HG03354 (cell line): ENCODE data around the gene MSRB1.
A peak's percentile ranks its signal among the peaks of the same experiment; 100 is the strongest.
"Not testable (repeated sequence)": the region's sequence is repeated elsewhere in the genome, so short reads cannot be mapped to it uniquely, and the experiment has no call there.

Experiments used
- ATAC-seq: cut with Tn5 transposase; IDR thresholded peaks from one replicate; pipeline ENCODE4 v1.9.1; 2021; ENCODE audit warnings: mild to moderate bottlenecking; ENCODE audit not compliant: unreplicated experiment, poor library complexity, severe bottlenecking

MSRB1 gene

DNA sequence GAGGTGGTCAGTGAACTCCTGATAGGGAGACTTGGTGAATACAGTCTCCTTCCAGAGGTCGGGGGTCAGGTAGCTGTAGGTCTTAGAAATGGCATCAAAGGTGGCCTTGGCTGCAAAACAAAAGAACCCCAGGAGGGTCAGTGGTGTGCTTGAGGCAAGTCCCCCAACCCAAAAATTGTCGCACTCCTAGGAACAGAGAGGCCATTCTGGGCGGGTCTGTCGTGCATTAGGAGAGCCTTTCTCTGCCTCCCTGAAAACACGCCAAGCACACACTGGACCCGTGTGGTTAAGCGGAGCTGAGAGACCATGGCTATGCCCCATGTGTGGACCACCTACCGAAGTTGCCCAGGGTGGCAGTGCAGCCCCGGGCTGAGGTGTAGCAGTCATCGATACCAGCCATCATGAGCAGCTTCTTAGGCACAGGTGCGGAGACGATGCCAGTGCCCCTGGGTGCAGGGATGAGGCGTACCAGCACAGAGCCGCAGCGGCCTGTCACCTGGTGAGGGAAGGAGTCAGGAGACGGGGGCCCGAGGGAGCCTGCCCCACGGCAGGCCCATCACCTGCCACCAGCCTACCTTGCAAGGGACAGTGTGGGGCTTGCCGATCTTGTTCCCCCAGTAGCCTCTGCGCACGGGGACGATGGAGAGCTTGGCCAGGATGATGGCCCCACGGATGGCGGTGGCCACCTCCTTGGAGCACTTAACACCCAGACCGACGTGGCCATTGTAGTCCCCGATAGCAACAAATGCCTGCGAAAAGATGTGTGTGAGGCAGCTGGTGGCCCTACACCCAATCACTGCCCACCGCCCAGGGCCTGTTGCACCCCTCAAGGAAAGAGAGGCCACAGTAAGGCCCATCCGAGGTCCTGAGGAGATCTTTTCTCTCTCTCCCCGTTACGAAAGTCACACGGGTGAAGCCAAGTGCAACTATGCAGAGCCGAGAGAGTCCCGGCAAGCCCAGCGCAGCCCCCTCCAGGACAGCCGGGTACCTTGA, 19.5 kb upstream of the MSRB1 start:
- not testable (repeated sequence) for ATAC-seq

DNA sequence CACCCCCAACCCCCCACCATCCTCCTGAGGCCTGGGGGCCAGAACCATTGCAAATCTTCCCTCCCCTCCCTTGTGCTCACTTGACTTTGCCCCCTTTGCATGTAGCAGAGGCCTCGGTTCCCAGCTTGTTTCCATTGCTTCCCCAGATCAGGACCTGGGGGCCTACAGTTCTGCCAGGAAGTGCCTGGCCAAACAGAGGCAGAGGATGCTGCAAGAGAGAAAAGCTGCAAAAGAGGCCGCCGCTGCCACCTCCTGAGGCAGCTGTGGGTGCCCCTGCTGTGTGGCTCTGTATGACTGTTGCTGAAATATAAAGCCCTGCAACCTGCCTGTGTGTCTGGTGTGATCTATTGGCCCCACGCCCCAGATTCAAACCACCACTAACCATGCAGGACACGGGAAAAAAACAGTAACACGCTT, 18.7 kb upstream of the MSRB1 start:
- no peak for ATAC-seq

DNA sequence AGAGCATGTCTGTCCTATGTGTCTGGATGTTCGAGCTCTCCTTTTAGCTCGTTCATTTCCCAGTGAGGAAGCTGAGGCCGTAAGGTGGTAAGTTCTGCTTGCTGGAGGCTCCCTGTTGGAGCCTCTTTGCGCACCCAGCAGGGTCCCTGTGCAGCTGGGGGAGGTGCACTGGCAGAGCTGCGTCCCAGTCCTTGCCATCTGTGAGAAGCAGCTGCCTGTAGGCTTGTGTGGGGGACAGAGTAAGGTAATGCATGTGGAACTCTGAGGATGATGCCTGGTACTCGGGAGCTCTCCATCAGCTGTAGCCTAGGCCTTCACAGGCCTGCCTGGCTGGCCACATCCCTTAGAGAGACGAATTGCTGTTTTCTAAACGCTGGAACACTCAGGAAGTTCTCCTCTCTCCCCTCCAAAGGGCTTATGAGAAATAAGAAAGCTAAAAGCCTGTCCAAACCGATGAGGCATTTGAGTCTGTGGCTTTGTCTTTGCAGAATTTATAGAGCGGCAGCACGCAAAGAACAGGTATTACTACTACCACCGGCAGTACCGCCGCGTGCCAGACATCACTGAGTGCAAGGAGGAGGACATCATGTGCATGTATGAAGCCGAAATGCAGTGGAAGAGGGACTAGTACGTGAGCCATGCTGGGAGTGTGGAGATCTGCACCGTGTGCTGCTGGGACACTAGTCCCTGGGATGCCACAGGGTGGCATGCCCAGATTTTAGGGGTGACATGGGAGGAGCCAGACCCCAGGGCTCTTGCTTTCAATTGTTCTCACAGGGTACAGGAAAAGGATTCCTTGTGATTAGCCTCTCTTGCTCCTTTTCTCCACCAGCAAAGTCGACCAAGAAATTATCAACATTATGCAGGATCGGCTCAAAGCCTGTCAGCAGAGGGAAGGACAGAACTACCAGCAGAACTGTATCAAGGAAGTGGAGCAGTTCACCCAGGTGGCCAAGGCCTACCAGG, 17.9 kb upstream of the MSRB1 start:
- no peak for ATAC-seq

DNA sequence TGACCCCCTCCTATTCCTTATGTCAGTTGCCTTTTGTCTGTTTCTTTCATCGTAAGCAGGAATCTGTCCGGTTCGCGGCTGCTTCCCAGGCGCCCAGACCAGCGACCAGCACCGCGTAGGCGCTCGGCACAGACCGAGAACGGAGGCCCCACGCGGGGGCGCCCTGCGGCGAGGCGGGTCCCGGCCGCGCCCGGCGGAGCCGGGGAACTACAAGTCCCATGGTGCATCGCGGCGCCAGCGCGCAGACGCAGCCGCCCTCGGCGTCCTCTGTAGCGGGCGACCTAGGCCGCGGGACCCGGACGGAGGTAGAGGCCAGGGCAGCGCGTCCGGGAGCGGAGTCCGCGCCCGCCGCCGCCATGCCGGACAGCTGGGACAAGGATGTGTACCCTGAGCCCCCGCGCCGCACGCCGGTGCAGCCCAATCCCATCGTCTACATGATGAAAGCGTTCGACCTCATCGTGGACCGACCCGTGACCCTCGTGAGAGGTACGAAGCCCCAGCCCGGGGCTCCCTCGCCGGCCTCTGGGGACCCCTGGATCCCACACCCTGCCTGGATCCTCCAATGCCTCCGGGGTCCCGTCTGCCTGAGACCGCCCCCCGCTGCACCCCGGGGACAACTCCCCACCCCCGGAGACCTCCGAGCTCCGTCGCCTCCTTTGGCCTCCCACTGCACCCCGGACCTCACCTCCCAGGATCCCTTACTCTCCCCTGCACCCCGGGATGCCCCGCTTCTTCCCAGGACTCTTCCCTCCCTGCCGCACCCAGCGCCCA, 16.5 kb upstream of the MSRB1 start, which contains the start of gene NDUFB10:
Gene NDUFB10 (plus strand): TSS at position 270 of the 771 bp plus-strand sequence. CDS start 87 bp downstream, at position 357.
- peak; percentile 80 for ATAC-seq

DNA sequence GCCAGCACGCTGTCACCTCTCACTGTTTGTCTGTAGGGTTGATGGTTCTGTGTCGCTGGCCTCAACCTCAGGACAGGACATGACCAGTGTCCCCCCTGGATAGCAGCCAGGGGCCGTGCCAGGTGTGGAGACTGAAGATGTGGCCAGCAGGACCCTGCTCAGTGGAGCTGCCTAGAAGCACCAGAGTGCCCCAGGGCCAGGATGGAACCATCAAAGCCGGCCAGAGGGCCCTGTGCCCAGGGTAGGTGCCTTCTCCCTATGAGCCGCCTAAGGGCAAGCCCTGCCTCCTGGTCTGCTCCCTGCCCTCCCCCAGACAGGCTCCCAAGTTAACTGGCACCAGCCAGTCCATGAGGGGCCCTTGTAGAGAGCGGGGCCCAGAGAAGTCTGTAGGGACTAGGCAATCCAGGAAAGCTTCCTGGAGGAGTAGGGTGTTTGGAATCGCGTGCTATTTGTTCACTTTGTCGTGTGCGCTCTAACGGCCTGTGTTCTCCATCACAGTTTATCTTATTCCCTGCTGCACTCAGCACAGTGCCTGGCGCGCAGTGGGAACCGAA, 15.8 kb upstream of the MSRB1 start:
- ATAC-seq, result peak; percentile 15

DNA sequence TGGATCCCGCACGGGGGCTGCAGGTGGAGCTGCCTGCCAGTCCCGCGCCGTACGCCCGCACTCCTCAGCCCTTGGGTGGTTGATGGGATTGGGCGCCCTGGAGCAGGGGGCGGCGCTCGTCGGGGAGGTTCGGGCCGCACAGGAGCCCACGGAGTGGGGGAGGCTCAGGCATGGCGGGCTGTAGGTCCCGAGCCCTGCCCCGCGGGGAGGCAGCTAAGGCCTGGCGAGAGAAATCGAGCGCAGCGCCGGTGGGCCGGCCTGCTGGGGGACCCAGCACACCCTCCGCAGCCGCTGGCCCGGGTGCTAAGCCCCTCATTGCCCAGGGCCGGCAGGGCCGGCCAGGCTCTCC, 15.1 kb upstream of the MSRB1 start:
- ATAC-seq, result not testable (repeated sequence)

DNA sequence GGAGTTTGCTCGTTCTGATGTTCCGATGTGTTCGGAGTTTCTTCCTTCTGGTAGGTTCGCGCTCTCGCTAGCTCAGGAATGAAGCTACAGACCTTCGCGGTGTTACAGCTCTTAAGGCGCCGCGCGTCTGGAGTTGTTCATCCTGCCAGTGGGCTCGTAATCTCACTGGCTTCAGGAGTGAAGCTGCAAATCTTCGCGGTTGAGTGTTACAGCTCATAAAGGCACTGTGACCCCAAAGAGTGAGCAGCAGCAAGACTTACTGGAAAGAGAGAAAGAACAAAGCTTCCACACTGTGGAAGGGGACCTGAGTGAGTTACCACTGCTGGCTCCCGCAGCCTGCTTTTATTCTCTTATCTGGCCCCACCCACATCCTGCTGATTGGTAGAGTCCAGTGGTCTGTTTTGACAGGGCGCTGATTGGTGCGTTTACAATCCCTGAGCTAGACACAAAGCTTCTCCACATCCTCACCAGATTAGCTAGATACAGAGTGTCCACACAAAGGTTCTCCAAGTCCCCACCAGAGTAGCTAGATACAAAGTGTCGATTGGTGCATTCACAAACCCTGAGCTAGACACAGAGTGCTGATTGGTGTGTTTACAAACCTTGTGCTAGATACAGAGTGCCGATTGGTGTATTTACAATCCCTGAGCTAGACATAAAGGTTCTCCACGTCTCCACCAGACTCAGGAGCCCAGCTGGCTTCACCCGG, 14.6 kb upstream of the MSRB1 start:
- not testable (repeated sequence) for ATAC-seq

DNA sequence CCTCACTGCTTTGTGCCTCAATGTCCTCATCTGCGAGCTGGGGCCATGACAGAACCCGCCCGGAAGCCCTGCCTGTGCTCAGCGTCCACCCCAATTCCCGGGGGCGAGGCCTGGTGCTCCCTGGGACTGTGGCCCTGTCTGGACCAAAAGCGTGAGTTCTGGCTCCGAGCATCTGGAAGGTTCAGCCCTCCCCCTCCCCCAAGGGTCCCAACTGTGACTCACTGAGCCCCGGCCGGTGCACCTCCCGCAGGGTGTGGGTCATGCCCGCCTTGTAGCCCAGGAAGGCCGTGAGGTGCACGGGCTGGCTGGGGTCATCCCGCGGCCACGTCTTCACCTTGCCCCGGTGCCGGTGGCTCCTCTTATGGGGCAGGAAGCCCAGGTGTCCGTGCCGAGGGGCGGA, 10.7 kb upstream of the MSRB1 start:
- no peak for ATAC-seq

DNA sequence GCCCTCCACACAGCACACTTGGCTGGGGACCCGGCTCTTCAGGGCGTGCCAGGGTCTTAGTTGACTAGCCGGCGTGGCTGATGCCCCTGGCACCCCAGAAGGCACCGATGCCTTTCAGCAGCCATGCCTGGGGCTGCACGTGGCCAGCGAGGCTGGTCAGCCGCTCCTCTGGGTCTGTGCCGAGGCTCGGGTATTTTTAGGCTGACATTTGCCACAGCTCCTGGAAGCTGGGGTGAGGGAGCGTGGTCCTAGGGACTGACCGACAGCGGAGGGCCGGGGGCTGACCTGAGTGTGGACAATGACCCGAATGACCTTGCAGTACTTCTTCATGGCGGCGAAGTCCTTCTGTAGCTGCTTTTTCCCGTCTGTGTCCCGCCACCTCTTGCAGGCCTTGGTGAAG, 7.6 kb upstream of the MSRB1 start:
- no peak for ATAC-seq

DNA sequence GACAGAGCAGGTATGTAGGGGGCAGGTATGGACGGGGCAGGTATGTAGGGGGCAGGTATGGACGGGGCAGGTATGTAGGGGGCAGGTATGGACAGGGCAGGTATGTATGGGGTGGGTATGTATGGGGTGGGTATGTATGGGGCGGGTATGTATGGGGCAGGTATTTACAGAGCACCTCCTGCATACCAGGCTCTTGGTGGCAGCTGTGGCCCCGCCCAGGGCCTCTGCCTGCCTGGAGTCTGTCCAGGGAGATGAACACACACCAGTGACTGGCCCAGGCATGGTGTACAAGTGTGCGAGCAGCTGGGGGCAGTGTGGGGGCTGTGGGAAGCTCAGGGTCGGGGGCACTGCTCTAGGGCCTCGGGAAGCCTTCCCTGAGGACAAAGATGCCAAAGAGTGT, 7.0 kb upstream of the MSRB1 start:
- no peak for ATAC-seq

DNA sequence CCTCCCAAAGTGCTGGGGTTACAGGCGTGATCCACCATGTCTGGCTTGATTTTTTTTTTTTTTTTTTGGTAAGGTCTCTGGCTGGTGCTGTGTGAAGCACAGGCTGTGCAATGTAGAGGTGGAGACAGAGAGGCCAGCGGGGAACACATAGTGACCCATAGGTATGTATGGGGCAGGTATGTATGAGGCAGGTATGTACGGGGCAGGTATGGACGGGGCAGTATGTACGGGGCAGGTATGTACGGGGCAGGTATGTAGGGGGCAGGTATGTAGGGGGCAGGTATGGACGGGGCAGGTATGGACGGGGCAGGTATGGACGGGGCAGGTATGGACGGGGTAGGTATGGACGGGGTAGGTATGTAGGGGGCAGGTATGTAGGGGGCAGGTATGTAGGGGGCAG, 6.5 kb upstream of the MSRB1 start:
- no peak for ATAC-seq

DNA sequence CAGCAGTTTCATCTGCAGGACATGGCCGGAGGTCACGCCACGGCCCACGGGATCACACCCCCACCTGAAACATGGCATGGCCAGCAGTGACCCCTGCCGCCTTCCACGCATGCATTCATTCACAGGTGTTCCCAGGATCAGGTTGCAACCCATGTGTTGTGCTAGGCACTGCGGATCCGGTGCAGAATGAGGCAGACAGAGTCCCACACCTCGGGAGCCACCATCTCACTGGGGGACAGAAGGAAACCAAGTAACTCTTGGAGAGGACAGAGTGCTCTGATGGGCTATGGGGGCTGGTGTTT, 4.3 kb upstream of the MSRB1 start:
- no peak for ATAC-seq

DNA sequence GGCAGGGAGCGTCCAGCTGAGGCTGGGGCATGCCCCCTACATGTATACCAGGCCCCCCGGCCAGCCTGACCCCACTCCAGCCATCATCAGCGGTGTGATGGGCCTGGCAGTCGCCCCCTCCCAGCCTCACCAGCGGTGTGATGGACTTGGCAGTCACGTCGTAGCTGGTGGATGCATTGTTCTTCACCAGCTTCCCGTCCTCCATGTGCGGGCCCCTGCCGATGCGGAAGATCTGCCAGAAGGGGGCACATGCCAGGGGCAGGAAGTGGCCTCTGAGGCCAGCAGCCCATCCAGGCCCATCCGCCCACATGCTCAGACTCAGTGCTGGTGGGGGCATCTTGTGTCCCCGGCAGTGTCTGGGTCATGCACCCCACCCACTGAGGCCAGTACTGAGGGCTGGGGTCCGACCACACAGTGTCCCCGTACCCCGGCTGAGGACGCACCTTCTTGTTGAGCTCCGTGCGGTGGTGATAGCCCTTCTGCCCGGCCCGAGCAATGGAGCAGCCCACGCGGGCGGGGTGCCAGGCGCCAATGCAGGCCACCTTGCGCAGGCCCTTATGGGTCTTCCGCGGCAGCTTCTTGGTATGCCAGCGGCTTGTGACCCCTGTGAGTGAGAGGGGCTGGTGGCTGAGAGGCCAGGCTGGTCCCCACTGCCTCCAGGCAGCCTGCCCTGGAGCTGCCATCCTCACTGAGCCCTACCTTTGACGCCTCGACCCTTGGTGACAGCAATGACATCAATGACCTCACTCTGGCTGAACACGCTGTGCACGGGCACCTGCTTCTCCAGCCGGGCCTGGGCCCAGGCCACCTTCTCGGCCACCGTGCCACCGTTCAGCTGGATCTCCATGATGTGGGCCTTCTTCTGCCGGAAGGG, 3.7 kb upstream of the MSRB1 start:
- ATAC-seq, result no peak

DNA sequence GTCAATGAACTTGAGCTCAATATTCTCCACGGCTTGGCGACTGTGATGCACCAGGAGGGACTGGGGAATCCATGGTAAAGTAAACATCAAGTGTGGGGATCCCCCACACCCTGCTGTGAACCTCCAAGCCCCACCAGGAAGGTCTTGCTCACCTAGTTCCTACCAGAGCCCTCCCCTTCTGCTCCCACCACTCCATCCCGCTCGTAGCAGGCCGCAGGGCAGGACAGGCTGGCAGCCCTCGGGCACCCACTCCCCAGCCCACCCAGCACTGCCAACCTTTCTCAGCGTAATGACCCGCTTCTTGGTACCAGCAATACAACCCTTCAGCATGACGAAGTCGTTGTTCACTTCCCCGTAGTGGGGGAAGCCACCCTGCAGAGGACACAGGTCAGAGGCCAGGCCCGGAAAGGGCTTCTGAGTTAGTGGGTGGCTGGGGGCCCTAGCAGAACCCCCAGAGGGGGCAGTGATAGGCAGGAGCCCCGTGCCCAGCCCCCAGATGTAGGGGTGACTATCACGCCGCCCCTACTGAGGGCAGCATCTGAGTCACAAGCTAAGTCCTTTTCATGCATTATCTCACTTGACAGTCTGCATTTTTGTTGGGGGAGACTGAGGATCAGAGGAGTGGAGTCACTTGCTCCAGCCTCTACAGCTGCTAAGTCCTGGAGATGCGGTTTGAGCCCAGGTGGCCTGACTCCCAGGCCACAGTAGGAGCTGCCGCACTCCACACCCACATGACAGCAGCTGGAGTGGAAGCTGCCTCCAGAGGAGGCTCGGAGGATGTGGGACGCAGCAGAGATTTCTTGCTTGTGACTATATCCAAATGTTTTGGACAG, 2.8 kb upstream of the MSRB1 start:
- no peak for ATAC-seq

DNA sequence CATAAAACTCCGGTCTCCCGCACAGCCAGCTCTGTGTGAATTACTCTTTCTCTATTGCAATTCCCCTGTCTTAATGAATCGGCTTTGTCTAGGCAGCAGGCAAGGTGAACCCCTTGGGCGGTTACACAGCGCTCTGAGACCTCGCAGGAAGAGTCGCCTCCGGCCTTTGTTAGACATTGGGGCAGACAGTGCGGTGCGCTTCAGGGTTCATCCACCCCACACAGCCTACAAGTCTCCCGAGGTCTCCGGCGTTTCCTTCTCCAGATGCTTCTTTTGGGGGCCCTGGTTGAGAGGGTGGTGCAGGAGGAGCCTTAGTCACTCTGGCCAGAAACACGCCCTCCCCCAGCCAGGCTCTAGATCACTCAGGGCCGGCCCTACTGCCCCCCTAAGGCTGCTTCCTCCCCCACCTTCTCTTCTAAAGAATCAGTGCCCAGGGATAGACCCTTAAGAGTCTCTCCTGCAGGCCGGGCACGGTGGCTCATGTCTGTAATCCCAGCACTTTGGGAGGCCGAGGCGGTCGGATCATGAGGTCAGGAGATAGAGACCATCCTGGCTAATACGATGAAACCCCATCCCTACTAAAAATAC, 1.7 kb upstream of the MSRB1 start:
- ATAC-seq, result no peak

DNA sequence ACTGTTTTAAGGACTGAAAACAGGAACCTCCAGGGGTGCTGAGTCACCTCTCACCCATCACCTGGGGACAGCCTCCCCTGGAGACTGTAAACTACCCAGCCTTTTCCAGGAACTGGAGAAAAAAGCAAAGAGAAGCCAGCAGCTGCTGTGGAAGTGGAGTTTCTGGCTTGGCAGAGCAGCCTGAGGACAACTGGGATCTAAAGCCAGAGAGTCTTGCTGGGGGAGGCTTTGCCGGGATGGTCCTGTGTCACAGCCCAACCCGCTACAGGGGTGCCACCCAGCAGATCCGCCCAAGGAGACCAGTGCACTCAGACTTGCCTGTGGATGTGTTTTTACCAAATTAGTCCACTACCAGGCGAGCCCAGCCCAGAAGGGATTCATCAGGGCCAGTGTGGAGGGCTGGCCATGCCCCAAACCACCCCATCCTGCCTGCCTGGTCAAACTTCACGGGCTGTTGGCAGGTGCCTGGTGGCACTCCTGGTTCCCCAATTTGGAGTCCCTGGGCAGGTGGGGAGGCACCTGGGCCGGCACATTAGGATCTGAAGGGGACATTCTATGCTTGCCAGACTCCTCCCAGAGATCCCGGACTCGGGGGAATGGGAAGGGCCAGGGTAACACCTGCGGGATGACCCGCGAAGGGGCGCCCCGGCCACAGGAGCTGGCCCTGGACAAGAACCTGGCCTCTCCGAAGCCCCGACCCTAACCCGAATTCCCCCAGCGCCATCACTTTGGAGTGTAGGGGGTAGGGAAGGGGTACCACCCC, 771 bp downstream of the MSRB1 start:
- ATAC-seq, result no peak
